ENCODE data around the gene MAP3K14. TPM values are rescaled to one million over a fixed set of nuclear protein-coding genes. Genes with fewer than 3 reads are reported as not detected.

The MAP3K14 gene
- total RNA-seq, 2 donors from 2014 or later: 6.5 to 9.9 TPM

DNA sequence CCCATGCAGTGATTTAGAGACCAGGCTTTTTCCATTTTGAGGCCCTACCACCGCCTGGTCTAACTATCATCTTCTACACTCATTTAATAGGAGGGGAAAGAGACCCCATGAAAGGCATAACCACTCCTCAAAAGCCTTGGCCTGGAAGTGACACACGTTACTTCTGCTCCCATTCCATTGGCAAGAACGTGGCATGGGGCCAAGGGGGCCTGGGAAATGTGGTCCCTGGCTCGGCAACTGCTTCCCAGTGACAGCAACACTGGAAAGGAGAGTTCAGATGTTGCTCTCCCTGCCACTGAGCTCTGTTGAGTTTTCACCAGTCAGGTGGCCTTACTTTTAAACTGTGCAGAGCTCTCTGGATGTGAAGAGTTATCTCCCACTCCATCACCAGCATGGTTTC is 45.2 kb upstream of the MAP3K14 start:
- 58 to 67% methylated on average over 4 of the region's 4 CpGs for WGBS, 2 donors
- ATAC-seq: no peak
- intact Hi-C loops (cut with DNase I): no loop called here
- H3K9me3 ChIP-seq: no peaks in the 10 kb centered on the region
- H3K27me3 ChIP-seq: no peaks in the 10 kb centered on the region
- TF ChIP-seq CTCF (IDR thresholded peaks at IDR 0.05): no peak
- no peak for TF ChIP-seq POLR2A (IDR thresholded peaks at IDR 0.05)
- no peak overlapping the region for H3K27ac ChIP-seq
- no peak overlapping the region for H3K4me3 ChIP-seq
- no peaks in the 10 kb centered on the region for H3K36me3 ChIP-seq (replicated peaks in 1 of 2; ENCODE audit: insufficient read depth in 1 of 2, low read depth in 2 of 2)
- H3K4me1 ChIP-seq: no peaks in the 10 kb centered on the region
- no peak for DNase-seq

GRCh38 chr17:45361451-45361850 is 44.6 kb upstream of the MAP3K14 start:
- no peak for DNase-seq
- TF ChIP-seq POLR2A (IDR thresholded peaks at IDR 0.05) (no peak), CTCF (IDR thresholded peaks at IDR 0.05) (no peak)
- no peaks in the 10 kb centered on the region for H3K4me1 ChIP-seq
- no peak overlapping the region for H3K27ac ChIP-seq
- intact Hi-C loops (cut with DNase I): no loop called here
- H3K4me3 ChIP-seq: no peak overlapping the region
- H3K27me3 ChIP-seq: no peaks in the 10 kb centered on the region
- H3K36me3 ChIP-seq (replicated peaks in 1 of 2; ENCODE audit: insufficient read depth in 1 of 2, low read depth in 2 of 2): no peaks in the 10 kb centered on the region
- H3K9me3 ChIP-seq: no peaks in the 10 kb centered on the region
- ATAC-seq: no peak
- WGBS, 2 donors: 62 to 78% methylated on average over 3 of the region's 3 CpGs

- Histone ChIP-seq H3K4me1 (no peaks in the 10 kb centered on the region), H3K27ac (no peak overlapping the region), H3K36me3 (replicated peaks in 1 of 2; ENCODE audit: insufficient read depth in 1 of 2, low read depth in 2 of 2) (no peaks in the 10 kb centered on the region), H3K4me3 (no peak overlapping the region), H3K27me3 (no peaks in the 10 kb centered on the region), H3K9me3 (no peaks in the 10 kb centered on the region)
- no peak for ATAC-seq
- 75 to 79% methylated on average over 5 of the region's 5 CpGs for WGBS, 2 donors
- intact Hi-C loops (cut with DNase I): no loop called here
- no peak for DNase-seq
- TF ChIP-seq CTCF (IDR thresholded peaks at IDR 0.05) (no peak), POLR2A (IDR thresholded peaks at IDR 0.05) (no peak)
Measured at GRCh38 chr17:45357364-45357997, 40.7 kb upstream of the MAP3K14 start.

DNA sequence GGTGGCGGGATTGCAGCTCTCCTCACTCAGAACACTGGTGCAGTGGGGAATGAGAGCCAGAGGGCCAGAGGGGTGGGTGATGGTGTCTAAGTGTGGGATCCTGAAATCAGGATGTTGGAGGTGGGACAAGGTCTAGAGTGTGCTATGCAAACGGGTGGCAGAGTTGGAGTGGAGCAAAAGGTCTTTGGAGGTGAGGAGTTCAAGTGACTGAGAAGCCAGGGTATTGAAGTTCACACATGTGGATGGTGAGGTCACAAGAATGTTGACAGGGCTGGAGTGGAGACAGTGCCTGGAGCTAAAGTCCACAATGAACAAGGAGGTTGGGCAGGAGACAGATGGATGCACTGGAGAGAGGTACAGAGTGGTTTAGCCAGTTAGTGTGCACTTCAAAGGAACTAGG is 38.3 kb upstream of the MAP3K14 start:
- Histone ChIP-seq H3K27ac (no peak overlapping the region), H3K4me3 (no peak overlapping the region), H3K4me1 (no peaks in the 10 kb centered on the region), H3K27me3 (no peaks in the 10 kb centered on the region), H3K36me3 (replicated peaks in 1 of 2; ENCODE audit: insufficient read depth in 1 of 2, low read depth in 2 of 2) (no peaks in the 10 kb centered on the region), H3K9me3 (no peaks in the 10 kb centered on the region)
- ATAC-seq: no peak
- WGBS, 2 donors: 55 to 65% methylated on average over 2 of the region's 2 CpGs
- no peak for TF ChIP-seq CTCF (IDR thresholded peaks at IDR 0.05)
- intact Hi-C loops (cut with DNase I): no loop called here
- DNase-seq: no peak

DNA sequence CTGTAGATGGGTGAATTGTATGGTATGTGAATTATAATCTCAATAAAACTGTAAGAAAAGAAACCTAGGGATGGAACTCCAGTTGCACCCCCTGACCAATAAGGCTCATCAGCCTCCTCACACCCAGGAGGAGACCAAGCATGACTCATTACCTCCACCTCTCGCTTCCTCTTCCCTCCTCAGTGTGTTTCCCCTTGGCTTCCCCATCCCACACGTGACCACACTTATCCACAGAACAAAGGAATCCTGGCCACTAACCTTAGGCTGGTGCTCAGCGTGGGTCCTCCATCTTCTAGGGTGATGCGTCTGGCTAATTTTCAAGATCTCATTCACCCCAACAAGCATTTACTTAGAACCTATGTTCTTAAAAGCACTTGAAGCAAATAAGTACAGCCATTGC is 36.2 kb upstream of the MAP3K14 start:
- Histone ChIP-seq H3K9me3 (no peaks in the 10 kb centered on the region), H3K36me3 (replicated peaks in 1 of 2; ENCODE audit: insufficient read depth in 1 of 2, low read depth in 2 of 2) (no peaks in the 10 kb centered on the region), H3K27me3 (no peaks in the 10 kb centered on the region), H3K4me1 (no peaks in the 10 kb centered on the region), H3K27ac (no peak overlapping the region), H3K4me3 (no peak overlapping the region)
- no peak for ATAC-seq
- TF ChIP-seq POLR2A (IDR thresholded peaks at IDR 0.05) (no peak), CTCF (IDR thresholded peaks at IDR 0.05) (no peak)
- 78 to 95% methylated on average over 4 of the region's 4 CpGs for WGBS, 2 donors
- DNase-seq: no peak
- intact Hi-C loops (cut with DNase I): no loop called here
